Measurements from ENCODE around the gene NCAPG.
A peak's percentile ranks its signal among the peaks of the same experiment; 100 is the strongest.
"Not testable (repeated sequence)": the region's sequence is repeated elsewhere in the genome, so short reads cannot be mapped to it uniquely, and the experiment has no call there.

NCAPG gene

DNA sequence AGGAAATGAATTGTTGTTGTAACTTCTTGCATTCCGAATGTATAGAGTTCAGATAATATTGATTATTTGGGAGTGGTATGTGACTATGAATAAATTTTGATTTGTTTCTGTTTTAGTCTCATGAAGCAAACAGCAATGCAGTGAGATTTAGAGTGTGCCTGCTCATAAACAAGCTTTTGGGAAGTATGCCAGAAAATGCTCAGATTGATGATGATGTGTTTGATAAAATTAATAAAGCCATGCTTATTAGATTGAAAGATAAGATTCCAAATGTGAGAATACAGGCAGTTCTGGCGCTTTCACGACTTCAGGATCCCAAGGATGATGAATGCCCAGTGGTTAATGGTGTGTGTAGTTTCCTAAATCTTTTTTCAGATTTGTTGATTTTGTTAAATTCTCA lies 2.0 kb downstream of the NCAPG start:
- H3K4me3 ChIP-seq (ENCODE audit: low read length): peak overlapping the region; percentile 95; the same call in 1 of the 2 replicates
- TF ChIP-seq ZNF274 (IDR thresholded peaks at IDR 0.05; ENCODE audit: low read depth, low read length): no peak

DNA sequence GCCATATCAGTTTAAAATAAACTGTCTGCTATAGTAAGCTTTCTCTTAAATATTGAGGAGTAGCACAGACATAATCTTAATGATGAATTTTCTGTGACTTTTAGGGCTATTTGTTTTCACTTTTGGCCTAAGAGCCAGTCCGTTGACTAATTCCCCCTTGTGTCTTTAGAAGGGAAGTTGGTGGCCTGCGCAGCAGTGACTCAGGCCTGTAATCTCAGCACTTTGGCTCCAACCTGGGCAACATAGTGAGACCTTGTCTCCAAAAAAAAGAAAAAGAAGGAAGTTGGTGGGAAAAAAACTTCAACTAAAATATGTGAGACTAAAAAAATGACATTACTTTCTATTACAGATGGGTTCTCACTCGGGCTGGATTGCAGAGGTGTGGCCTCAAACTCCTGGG lies 3.4 kb downstream of the NCAPG start:
- H3K4me3 ChIP-seq (ENCODE audit: low read length): peak overlapping the region; percentile 39; the same call in 1 of the 2 replicates
- no peak for TF ChIP-seq ZNF274 (IDR thresholded peaks at IDR 0.05; ENCODE audit: low read depth, low read length)

DNA sequence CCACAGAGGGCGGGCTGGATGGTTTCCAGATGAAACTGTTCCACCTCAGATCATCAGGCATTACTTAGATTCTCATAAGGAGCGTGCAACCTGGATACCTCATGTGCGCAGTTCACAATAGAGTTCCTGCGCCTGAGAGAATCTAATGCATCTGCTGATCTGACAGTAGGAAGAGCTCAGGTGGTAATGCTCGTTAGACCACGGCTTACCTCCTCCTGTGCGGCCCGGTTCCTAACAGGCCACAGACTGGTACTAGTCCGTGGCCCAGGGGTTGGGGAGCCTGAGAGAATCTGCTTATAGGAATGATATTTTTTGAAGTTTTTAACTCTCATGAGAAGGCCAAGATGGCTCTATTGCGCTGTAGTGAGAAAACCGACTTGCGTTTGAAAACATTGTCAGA lies 5.4 kb downstream of the NCAPG start:
- H3K4me3 ChIP-seq (ENCODE audit: low read length): no peak overlapping the region
- no peak for TF ChIP-seq ZNF274 (IDR thresholded peaks at IDR 0.05; ENCODE audit: low read depth, low read length)

- TF ChIP-seq ZNF274 (IDR thresholded peaks at IDR 0.05; ENCODE audit: low read depth, low read length): no peak
- no peak overlapping the region for H3K4me3 ChIP-seq (ENCODE audit: low read length)
Observed at GRCh38 chr4:17817027-17817426, 6.2 kb downstream of the NCAPG start.

DNA sequence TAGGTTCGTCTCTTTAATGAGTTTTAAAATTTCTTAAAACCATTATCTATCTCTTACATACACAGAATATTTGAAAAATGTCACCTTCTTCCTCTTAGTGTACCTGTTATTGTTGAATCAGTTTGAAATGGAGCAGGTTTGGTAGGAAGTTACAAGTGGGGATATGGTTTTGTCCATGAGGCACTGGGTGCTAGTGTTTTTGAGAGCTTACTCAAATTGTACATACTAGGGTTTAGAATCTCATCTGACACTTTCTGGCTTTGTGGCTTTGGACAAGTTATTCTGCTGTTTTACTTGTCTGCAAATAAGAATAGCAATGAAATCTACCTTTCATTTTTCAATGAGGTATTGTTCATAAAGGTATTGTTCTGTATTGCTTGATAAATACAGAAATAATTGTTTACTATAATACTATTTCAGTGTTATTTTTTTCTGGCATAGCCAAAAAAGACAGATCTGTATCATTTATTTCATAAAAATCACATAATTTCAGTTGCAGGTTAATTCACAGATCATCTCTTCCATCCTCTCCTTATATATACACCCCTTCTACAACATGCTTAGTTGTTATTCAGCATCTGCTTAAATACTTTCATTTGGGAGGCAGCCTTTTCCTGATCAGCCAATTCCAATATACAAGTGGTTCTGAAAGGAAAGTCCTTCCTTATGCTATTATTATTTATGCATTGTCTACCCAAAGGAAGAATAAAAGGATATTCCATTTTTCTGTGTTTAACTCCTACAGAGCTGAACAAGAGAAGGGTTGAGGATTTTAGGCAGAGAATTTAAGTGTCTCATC lies 13.3 kb downstream of the NCAPG start:
- TF ChIP-seq ZNF274 (IDR thresholded peaks at IDR 0.05; ENCODE audit: low read depth, low read length): no peak
- H3K4me3 ChIP-seq (ENCODE audit: low read length): no peak overlapping the region

GRCh38 chr4:17846266-17846665 lies 35.5 kb downstream of the NCAPG start:
- TF ChIP-seq ZNF274 (IDR thresholded peaks at IDR 0.05; ENCODE audit: low read depth, low read length): no peak
- no peak overlapping the region for H3K4me3 ChIP-seq (ENCODE audit: low read length)

GRCh38 chr4:17850295-17850694 lies 39.5 kb downstream of the NCAPG start:
- not testable (repeated sequence) for H3K4me3 ChIP-seq (ENCODE audit: low read length)

DNA sequence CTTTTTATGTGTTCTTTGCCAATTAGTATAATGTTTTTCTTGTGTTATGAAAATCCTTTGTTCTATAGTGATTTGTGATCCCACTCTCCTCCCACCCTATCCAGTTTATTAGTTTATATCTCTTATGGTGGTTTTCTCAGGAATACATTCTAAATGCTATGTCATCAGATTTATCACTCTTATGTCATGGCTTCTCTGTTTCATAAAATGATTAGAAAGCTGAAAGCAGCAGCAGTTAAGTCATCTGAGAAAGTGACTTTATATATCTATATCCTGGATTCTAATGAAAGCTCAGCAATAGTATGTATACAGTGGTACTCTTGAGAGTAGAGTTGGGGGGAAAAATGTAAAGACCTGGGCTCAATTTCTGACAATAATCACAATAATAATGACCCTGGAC lies 41.2 kb downstream of the NCAPG start:
- TF ChIP-seq ZNF274 (IDR thresholded peaks at IDR 0.05; ENCODE audit: low read depth, low read length): no peak
- H3K4me3 ChIP-seq (ENCODE audit: low read length): no peak overlapping the region

- TF ChIP-seq ZNF274 (IDR thresholded peaks at IDR 0.05; ENCODE audit: low read depth, low read length): no peak
- H3K4me3 ChIP-seq (ENCODE audit: low read length): no peak overlapping the region
Observed at GRCh38 chr4:17854036-17854435, 43.3 kb downstream of the NCAPG start.

GRCh38 chr4:17859793-17860406 lies 49.1 kb downstream of the NCAPG start:
- TF ChIP-seq ZNF274 (IDR thresholded peaks at IDR 0.05; ENCODE audit: low read depth, low read length): no peak
- H3K4me3 ChIP-seq (ENCODE audit: low read length): no peak overlapping the region

GRCh38 chr4:17861906-17862305 lies 51.1 kb downstream of the NCAPG start:
- H3K4me3 ChIP-seq (ENCODE audit: low read length): not testable (repeated sequence)

DNA sequence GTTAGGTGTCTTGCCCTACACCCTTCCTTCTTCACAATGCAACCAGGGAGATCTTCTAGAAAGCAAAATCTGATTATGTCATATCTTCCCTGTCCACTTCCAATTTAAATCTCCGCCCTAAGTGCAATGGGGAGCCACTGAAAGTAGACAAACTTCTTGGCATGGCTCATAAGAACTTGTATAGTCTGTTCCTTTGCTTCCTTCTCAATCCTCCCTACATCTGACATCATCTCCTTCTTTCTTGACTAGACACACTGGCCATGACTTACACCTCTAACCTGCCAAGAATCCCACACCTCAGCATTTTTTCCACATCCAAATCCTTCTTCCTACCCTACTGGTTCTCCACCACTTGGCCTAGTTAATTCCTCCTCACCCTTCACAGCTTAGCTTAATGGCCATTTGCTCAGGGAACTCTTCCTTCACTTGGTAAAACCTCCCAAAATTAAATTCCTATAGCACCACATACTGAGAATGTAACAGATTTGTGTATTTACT lies 55.1 kb downstream of the NCAPG start:
- no peak for TF ChIP-seq ZNF274 (IDR thresholded peaks at IDR 0.05; ENCODE audit: low read depth, low read length)
- H3K4me3 ChIP-seq (ENCODE audit: low read length): no peak overlapping the region

- TF ChIP-seq ZNF274 (IDR thresholded peaks at IDR 0.05; ENCODE audit: low read depth, low read length): no peak
Observed at GRCh38 chr4:17866810-17867209, 56.0 kb downstream of the NCAPG start.

GRCh38 chr4:17867276-17867675 lies 56.5 kb downstream of the NCAPG start:
- no peak for TF ChIP-seq ZNF274 (IDR thresholded peaks at IDR 0.05; ENCODE audit: low read depth, low read length)

More at GRCh38 chr4:17866810-17867209, 56.0 kb downstream of the NCAPG start:
- H3K4me3 ChIP-seq (ENCODE audit: low read length): no peak overlapping the region

DNA sequence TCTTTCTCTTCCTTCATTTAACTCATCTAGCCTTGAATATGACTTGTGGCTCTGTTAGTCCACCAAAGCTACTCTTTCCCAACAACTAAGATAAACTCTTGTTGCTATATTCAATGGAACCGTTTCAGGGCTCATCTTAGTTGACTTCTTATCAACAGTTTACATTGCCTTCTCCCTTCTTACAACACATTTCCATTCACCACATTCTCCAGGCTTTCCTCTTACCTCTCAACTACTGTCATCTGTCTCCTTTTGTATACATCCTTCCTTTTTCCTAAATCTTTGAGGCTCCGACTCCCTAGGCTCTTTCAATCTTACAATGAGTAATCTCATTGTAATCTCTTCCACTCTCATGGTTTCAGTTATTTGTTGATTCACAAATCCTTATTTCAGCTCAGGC lies 58.5 kb downstream of the NCAPG start:
- no peak for TF ChIP-seq ZNF274 (IDR thresholded peaks at IDR 0.05; ENCODE audit: low read depth, low read length)
- no peak overlapping the region for H3K4me3 ChIP-seq (ENCODE audit: low read length)

More at GRCh38 chr4:17867276-17867675, 56.5 kb downstream of the NCAPG start:
- no peak overlapping the region for H3K4me3 ChIP-seq (ENCODE audit: low read length)

All from GM08714 (cell line).